22Rv1 (cell line): ENCODE measurements around the gene RNF40.

ENCODE experiments used
- H3K27ac ChIP-seq: fragments of 450-650 bp; 2 replicates; pipeline ENCODE4 v1.5.1; 2017
- ZFX ChIP-seq: fragments of 450-650 bp; IDR thresholded peaks from 2 replicates; pipeline ENCODE4 v1.6.1; 2017; ENCODE audit warnings: antibody characterized with exemption, borderline replicate concordance
- TF ChIP-seq, protein P1 (sequence below): fragments of 450-650 bp; IDR thresholded peaks from 2 replicates; pipeline ENCODE4 v1.5.1; 2017; ENCODE audit warnings: mild to moderate bottlenecking

Gene RNF40

DNA sequence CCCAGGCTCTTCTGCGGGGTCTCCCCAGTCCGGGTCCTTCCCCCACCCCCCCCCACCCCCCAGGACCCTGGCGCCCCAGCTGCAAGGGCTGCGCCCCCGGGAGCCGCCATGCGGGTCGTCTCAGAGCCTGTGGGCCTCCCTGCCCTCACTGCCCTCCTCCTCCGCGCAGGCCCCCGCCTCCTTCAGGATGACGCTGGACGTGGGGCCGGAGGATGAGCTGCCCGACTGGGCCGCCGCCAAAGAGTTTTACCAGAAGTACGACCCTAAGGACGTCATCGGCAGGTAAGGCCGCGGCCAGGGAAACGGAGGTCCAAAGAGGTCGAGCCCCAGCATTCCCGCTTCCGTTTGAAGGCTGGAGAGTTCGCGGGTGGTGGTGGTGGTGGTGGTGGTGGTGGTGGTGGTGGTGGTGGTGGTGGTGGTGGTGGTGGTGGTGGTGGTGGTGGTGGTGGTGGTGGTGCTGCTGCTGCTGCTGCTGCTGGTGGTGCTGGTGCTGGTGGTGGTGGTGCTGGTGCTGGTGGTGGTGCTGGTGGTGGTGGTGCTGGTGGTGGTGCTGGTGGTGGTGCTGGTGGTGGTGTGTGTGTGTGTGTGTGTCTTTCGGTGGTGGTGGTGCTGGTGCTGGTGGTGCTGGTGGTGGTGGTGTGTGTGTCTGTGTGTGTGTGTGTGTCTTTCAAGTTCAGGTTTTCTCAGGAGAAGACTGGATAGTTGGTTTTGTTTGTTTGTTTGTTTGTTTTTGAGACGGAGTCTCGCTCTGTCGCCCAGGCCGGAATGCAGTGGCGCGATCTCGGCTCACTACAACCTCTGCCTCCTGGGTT lies 13.3 kb upstream of the RNF40 start:
- TF ChIP-seq, protein P1, sequence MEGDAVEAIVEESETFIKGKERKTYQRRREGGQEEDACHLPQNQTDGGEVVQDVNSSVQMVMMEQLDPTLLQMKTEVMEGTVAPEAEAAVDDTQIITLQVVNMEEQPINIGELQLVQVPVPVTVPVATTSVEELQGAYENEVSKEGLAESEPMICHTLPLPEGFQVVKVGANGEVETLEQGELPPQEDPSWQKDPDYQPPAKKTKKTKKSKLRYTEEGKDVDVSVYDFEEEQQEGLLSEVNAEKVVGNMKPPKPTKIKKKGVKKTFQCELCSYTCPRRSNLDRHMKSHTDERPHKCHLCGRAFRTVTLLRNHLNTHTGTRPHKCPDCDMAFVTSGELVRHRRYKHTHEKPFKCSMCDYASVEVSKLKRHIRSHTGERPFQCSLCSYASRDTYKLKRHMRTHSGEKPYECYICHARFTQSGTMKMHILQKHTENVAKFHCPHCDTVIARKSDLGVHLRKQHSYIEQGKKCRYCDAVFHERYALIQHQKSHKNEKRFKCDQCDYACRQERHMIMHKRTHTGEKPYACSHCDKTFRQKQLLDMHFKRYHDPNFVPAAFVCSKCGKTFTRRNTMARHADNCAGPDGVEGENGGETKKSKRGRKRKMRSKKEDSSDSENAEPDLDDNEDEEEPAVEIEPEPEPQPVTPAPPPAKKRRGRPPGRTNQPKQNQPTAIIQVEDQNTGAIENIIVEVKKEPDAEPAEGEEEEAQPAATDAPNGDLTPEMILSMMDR, result no peak
- TF ChIP-seq ZFX, result no peak
- peak overlapping the region; percentile 85 for H3K27ac ChIP-seq

DNA sequence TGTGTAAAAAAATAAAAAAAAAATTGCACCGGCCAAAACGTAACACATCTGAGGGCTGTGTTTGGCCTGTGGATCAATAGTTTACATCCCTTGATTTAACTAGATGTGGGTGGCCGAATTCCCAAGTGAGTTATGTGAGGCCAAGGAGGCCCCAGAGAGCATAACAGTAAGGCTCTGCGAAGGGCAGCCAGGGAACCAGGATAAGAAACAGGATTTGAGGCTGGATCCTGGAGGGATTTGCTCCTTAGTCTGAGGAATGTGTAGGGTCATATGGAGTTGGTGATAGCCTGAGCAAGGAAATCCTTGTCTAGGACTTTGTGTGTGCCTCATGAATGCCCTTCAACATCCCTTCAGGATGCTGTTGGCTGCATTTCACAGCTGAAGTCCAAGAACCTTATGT lies 11.9 kb upstream of the RNF40 start:
- no peak for TF ChIP-seq ZFX
- TF ChIP-seq, protein P1, result no peak
- no peak overlapping the region for H3K27ac ChIP-seq

DNA sequence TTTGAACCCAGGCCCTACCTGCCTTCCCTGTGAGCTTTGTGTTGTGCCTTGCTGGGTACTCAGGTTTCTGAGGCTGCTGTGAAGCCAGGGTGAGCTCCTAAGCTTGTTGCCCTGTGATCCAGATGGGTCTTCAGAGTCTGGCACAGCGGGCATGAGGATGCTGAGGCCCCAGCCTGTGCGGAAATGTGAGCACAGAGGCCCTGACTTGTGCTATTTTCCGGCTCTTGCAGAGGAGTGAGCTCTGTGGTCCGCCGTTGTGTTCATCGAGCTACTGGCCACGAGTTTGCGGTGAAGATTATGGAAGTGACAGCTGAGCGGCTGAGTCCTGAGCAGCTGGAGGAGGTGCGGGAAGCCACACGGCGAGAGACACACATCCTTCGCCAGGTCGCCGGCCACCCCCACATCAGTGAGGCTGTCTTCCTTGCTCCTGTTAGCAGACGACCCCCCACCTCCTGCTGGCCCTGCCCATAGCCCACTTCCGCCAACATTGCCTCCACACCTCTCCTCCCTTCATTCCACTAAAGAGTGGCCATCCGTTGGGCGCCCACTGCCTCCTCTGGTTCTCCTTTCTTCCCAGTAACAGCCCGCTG lies 11.2 kb upstream of the RNF40 start:
- no peak overlapping the region for H3K27ac ChIP-seq
- no peak for TF ChIP-seq ZFX
- TF ChIP-seq, protein P1, result no peak

DNA sequence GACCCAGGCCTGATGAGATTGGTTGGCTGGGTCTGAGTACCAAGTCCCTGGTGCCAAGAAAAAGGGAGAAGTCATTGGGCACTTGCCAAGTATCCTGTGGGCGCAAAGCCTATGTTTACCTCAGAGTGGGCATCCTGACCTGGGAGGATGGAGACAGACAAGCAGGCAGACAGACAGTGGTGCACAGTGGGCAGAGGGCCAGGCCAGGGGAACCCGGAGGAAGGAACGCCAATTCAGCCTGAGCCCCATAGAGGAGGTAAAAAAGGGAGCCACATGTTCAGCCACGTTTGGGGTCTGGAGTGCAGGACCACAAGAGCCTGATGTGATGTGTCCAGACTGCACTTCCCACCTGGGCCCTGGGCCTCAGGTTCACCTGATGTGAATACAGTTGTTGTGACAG lies 8.5 kb upstream of the RNF40 start:
- peak overlapping the region; percentile 23; the same call in 1 of the 2 replicates for H3K27ac ChIP-seq
- TF ChIP-seq ZFX, result no peak
- TF ChIP-seq, protein P1, result no peak

DNA sequence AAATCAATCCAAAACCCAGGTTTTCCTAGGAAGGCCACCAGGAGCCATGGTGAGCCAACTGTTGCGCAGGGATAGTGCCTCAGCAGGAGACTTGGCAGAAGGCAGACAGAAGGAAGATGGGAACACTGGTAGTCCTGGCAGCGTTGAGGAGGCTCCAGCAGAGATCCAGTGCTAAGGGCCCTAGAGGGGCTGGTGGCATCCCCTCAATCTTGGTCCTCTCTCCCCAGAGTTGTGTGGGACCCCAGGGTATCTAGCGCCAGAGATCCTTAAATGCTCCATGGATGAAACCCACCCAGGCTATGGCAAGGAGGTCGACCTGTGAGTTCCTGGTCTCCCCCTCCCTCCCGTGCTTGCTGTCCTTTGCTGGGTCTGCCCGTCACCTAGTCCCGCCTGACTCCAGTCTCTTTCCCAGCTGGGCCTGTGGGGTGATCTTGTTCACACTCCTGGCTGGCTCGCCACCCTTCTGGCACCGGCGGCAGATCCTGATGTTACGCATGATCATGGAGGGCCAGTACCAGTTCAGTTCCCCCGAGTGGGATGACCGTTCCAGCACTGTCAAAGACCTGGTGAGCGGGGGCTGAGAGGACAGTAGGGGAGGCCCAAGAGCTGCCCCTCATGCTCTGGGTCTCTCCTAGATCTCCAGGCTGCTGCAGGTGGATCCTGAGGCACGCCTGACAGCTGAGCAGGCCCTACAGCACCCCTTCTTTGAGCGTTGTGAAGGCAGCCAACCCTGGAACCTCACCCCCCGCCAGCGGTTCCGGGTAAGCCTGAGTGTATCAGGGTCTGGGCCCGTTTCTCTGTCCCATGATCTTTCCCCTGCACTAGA lies 6.0 kb upstream of the RNF40 start:
- peak overlapping the region; percentile 10; the same call in 1 of the 2 replicates for H3K27ac ChIP-seq
- TF ChIP-seq ZFX, result no peak
- TF ChIP-seq, protein P1, result no peak

DNA sequence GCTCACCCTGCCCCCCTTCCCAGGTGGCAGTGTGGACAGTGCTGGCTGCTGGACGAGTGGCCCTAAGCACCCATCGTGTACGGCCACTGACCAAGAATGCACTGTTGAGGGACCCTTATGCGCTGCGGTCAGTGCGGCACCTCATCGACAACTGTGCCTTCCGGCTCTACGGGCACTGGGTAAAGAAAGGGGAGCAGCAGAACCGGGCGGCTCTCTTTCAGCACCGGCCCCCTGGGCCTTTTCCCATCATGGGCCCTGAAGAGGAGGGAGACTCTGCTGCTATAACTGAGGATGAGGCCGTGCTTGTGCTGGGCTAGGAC lies 5.4 kb upstream of the RNF40 start:
- TF ChIP-seq, protein P1, result no peak
- no peak for TF ChIP-seq ZFX
- H3K27ac ChIP-seq, result peak overlapping the region; percentile 10; the same call in 1 of the 2 replicates

DNA sequence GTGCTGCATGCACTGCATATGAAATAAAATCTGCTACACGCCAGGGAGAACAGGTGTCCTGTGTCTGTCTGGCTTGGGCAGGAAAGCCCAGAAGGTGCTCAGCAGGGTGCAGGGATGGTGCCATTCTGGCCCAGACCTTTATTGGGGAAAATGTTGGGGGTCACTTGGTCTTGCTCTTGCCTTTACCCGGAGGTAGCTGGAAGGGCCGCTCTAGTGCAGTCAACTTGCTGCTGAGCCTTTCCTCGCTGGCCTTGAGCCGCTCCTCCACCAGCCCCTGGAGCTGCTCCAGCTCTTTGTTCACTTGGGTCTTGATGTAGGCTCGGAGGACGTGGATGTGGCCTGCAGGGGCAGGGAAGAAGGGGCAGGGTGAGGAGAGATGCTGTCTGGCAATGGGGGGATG lies 4.8 kb upstream of the RNF40 start:
- TF ChIP-seq, protein P1, result no peak
- no peak for TF ChIP-seq ZFX
- H3K27ac ChIP-seq, result 0 out of 2 replicates have a peak overlapping the region, but pooled peaks have one; percentile 10
